GM12872 (cell line): ENCODE measurements around the gene TMEM100.
A peak's percentile ranks its signal among the peaks of the same experiment; 100 is the strongest.

Experiments
- CTCF ChIP-seq: IDR thresholded peaks from 3 replicates; pipeline ENCODE4 v1.5.1; 2011; ENCODE audit warnings: low read depth, mild to moderate bottlenecking, low read length, moderate library complexity; ENCODE audit not compliant: insufficient read depth

TMEM100 gene

GRCh38 chr17:55750750-55751657, 28.3 kb upstream of the TMEM100 start, which contains the start of gene PCTP:
TSS of gene PCTP (plus strand) at chr17:55751051. CDS start at chr17:55751104, 53 bp downstream.
- peak; percentile 48; the same call in 2 of the 3 replicates for TF ChIP-seq CTCF

DNA sequence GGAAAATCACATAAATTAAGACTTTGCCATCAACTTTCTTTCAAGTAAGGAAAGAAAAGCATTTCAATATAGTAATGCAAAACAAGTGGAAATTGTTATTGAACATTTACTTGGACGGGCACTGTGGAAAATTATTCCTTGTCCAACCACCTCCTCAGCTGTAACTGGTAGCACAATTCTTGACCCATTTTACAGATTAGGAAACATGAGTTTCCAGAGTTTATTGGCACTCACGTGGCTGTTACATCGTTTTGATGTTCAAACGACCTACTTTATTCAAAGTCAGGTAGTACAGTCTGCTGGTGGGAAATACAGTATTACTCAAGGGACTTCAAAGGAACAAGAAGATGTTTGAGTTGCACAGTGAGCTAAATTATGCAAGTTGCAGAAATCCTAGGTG, 27.3 kb upstream of the TMEM100 start:
- no peak for TF ChIP-seq CTCF

- TF ChIP-seq CTCF, result no peak
These were observed 26.2 kb upstream of the TMEM100 start for GRCh38 chr17:55748841-55749240.

- TF ChIP-seq CTCF, result no peak
These were observed 24.5 kb upstream of the TMEM100 start for GRCh38 chr17:55747209-55747608.

- TF ChIP-seq CTCF, result no peak
These were observed 23.8 kb upstream of the TMEM100 start for GRCh38 chr17:55746466-55746865.

GRCh38 chr17:55745258-55745657, 22.6 kb upstream of the TMEM100 start:
- TF ChIP-seq CTCF, result no peak

GRCh38 chr17:55743103-55743679, 20.5 kb upstream of the TMEM100 start:
- no peak for TF ChIP-seq CTCF
